ENCODE results near the gene GAPT.

DNA sequence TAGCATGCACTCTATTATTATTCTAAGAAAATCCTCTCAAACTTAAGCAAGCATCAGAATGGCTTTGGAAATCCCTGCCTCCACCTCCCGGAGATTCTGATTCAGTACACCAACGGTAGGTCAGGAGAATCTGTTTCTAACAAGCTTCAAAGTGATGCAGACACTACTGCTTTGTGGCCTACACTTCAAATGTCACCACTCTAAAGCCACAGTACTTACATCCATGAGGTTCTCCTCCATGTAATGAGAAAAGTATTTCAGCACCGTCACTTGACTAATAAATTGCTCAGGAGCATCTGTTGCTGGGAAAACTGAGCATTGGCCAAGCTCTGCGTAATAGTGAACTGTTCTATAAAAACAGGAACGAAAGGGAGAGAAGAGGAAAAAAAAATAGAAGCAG is 36.2 kb upstream of the GAPT start:
- TF ChIP-seq EGR1 (IDR thresholded peaks at IDR 0.05) (no peak), REST (IDR thresholded peaks at IDR 0.05; ENCODE audit: low read depth) (no peak), CREB1 (IDR thresholded peaks at IDR 0.05; ENCODE audit: low read depth) (no peak), TAF1 (IDR thresholded peaks at IDR 0.05; ENCODE audit: low read depth) (no peak), EP300 (IDR thresholded peaks at IDR 0.05; ENCODE audit: borderline replicate concordance) (no peak)
- TF ChIP-seq, protein P1, sequence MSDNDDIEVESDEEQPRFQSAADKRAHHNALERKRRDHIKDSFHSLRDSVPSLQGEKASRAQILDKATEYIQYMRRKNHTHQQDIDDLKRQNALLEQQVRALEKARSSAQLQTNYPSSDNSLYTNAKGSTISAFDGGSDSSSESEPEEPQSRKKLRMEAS (IDR thresholded peaks at IDR 0.05): no peak
